ENCODE measurements around the gene LRMDA. TPM values are rescaled to one million over a fixed set of nuclear protein-coding genes. Genes with fewer than 3 reads are reported as not detected.

Gene LRMDA
- total and polyA plus RNA-seq, 2 of the 8 experiments (the other 6 are each of a cell fraction or from before 2014, with no cell fraction given): 0.86 to 2.8 TPM

- no peaks in the 10 kb centered on the region for H3K36me3 ChIP-seq (ENCODE audit: control insufficient read depth in 2 of 4, insufficient read depth in 4 of 4, low read length in 3 of 4)
- no peak overlapping the region for H4K91ac ChIP-seq (replicated peaks; ENCODE audit: insufficient read length, low read length)
- TF ChIP-seq RFX5 (IDR thresholded peaks at IDR 0.05; ENCODE audit: borderline replicate concordance, low read depth, low read length) (no peak), KDM5A (IDR thresholded peaks at IDR 0.05; ENCODE audit: low read length) (no peak), CHD2 (IDR thresholded peaks at IDR 0.05; ENCODE audit: low read length) (no peak), KDM1A (IDR thresholded peaks at IDR 0.05; ENCODE audit: borderline replicate concordance, low read length) (no peak), KDM4A (IDR thresholded peaks at IDR 0.05; ENCODE audit: low read depth, low read length, severe bottlenecking) (no peak), HDAC6 (IDR thresholded peaks at IDR 0.05; ENCODE audit: low read depth, low read length) (no peak)
- no peaks in the 10 kb centered on the region for H3K79me2 ChIP-seq (ENCODE audit: control insufficient read depth in 1 of 2, insufficient read depth in 2 of 2, low read length in 2 of 2)
- no peak overlapping the region for H2BK120ac ChIP-seq (replicated peaks; ENCODE audit: low read depth, low read length)
- no peak overlapping the region for H3K27ac ChIP-seq (ENCODE audit: low read depth, low read length)
- ChIA-PET CTCF (ENCODE audit: partially characterized antibody) (interaction anchor here (1.4 kb wide), 1 partner anchor 40 kb away, joined by 6 read pairs; no protein-coding TSS in a partner anchor), POLR2A (ENCODE audit: partially characterized antibody) (no interaction called here)
- no peak overlapping the region for H3K4ac ChIP-seq (replicated peaks; ENCODE audit: insufficient read length, low read depth, low read length)
- H3K18ac ChIP-seq (ENCODE audit: extremely low read depth, low read length): no peak overlapping the region
- H4K5ac ChIP-seq (ENCODE audit: insufficient read length, low read depth, low read length): no peak overlapping the region
- H3K4me2 ChIP-seq (ENCODE audit: insufficient read depth in 1 of 2, low read depth in 2 of 2, low read length in 2 of 2): no peak overlapping the region
- H2AFZ ChIP-seq (ENCODE audit: low read length): no peak overlapping the region
- no peak overlapping the region for H2BK12ac ChIP-seq (ENCODE audit: low read depth, low read length)
- no peaks in the 10 kb centered on the region for H3K27me3 ChIP-seq (replicated peaks in 1 of 4; ENCODE audit: control insufficient read depth in 3 of 4, extremely low read depth in 1 of 4, insufficient read depth in 3 of 4, low read length in 3 of 4)
- H3K56ac ChIP-seq (replicated peaks; ENCODE audit: insufficient read length, low read depth, low read length): no peak overlapping the region
- H3K79me1 ChIP-seq (ENCODE audit: low read depth, low read length): no peaks in the 10 kb centered on the region
- H4K8ac ChIP-seq (ENCODE audit: extremely low read depth, insufficient read depth, low read length): no peak overlapping the region
- H3K23me2 ChIP-seq (ENCODE audit: low read depth, low read length): no peaks in the 10 kb centered on the region
- H4K20me1 ChIP-seq (replicated peaks in 1 of 2; ENCODE audit: control insufficient read depth in 1 of 2, insufficient read depth in 2 of 2, low read length in 2 of 2): no peaks in the 10 kb centered on the region
- H2BK5ac ChIP-seq (ENCODE audit: low read depth, low read length): no peak overlapping the region
- no peak overlapping the region for H3K23ac ChIP-seq (ENCODE audit: insufficient read length)
- H3K4me1 ChIP-seq (replicated peaks in 1 of 4; ENCODE audit: control insufficient read depth in 3 of 4, insufficient read depth in 4 of 4, low read length in 3 of 4): no peaks in the 10 kb centered on the region
- H2BK20ac ChIP-seq (ENCODE audit: low read length): no peak overlapping the region
- H3K9ac ChIP-seq (replicated peaks in 1 of 4; ENCODE audit: extremely low read depth in 1 of 4, low read depth in 3 of 4, low read length in 3 of 4): no peak overlapping the region
- H3K4me3 ChIP-seq (ENCODE audit: extremely low read depth in 1 of 4, insufficient read depth in 2 of 4, low read depth in 3 of 4, low read length in 4 of 4): no peak overlapping the region
- FAIRE-seq (no peak), DNase-seq (ENCODE audit: low read depth in 1 of 2, low spot score in 2 of 2) (no peak)
- WGBS, 2 experiments (ENCODE audit: extremely low coverage in 1 of 2, insufficient coverage in 1 of 2, insufficient read length in 1 of 2, insufficient replicate concordance in 2 of 2, low coverage in 1 of 2, low lambda C conversion rate in 2 of 2, missing lambda C conversion rate in 1 of 2): 89% methylated on average over 2 of the region's 2 CpGs; no CpG with 5 or more reads in 1 of the 2 experiments
- no peak overlapping the region for H2BK15ac ChIP-seq (ENCODE audit: low read length)
- H2AK5ac ChIP-seq (ENCODE audit: low read depth, low read length): no peak overlapping the region
- no peaks in the 10 kb centered on the region for H3K9me3 ChIP-seq (ENCODE audit: insufficient read depth in 2 of 2, low read depth in 1 of 2, low read length in 1 of 2)
- no peak overlapping the region for H3K14ac ChIP-seq (ENCODE audit: insufficient read length)
Measured at GRCh38 chr10:75633568-75633967, 202.1 kb downstream of the LRMDA start.
